Measurements from ENCODE around the gene CCDC88A.

DNA sequence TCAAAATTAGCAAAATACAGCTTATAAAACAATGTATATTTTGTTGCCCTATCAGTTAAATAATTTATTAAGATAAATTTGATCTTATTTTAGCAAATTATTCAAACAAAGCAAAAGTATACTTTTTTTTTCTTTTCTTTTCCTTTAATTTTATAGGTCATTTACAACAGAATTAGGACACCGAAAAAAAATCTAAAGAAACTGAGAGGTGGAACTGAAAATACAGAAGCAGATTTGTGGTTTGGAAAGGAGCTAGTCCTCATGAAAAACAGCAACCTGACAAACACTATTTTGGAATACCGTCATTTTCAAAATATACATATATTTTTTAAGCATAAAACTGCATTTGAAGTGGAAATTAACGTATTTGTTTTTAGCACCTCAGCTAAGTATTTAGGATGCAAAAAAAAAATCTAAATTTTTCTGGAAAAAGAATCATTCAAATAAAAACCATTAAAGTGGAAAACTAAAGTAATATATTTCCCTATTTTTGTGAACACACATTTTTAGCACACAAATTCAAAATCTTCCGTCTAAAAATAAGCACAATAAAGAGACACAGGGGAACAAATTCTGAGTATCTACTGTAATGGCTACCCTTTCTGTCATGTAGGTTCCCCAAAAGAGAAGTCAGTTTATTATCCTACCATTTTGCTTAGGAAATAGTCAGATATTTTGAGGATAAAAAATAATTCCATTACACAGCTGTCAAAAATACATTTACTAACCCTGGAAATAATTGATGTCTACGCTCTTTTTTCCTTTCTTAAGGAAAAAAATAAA, 2.7 kb downstream of the CCDC88A start:
- TF ChIP-seq, protein P1, sequence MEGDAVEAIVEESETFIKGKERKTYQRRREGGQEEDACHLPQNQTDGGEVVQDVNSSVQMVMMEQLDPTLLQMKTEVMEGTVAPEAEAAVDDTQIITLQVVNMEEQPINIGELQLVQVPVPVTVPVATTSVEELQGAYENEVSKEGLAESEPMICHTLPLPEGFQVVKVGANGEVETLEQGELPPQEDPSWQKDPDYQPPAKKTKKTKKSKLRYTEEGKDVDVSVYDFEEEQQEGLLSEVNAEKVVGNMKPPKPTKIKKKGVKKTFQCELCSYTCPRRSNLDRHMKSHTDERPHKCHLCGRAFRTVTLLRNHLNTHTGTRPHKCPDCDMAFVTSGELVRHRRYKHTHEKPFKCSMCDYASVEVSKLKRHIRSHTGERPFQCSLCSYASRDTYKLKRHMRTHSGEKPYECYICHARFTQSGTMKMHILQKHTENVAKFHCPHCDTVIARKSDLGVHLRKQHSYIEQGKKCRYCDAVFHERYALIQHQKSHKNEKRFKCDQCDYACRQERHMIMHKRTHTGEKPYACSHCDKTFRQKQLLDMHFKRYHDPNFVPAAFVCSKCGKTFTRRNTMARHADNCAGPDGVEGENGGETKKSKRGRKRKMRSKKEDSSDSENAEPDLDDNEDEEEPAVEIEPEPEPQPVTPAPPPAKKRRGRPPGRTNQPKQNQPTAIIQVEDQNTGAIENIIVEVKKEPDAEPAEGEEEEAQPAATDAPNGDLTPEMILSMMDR (IDR thresholded peaks at IDR 0.05; ENCODE audit: low read depth, low read length, missing input control) = no peak
- TF ChIP-seq NR2F2 (IDR thresholded peaks at IDR 0.05) (no peak), RXRA (IDR thresholded peaks at IDR 0.05) (no peak), SP1 (IDR thresholded peaks at IDR 0.05) (no peak)
